Neutrophil (primary cell): ENCODE data around the gene OR2H2.
A peak's percentile ranks its signal among the peaks of the same experiment; 100 is the strongest.

ENCODE experiments used
- H3K27ac ChIP-seq: fragments of 200-600 bp; sonication (generic); 2 replicates; pipeline ENCODE4 v1.5.1; 2016; ENCODE audit warnings: mild to moderate bottlenecking, moderate library complexity
- H3K27me3 ChIP-seq: fragments of 200-600 bp; sonication (generic); 2 replicates; pipeline ENCODE4 v1.6.0; 2016; ENCODE audit warnings: mild to moderate bottlenecking
- H3K36me3 ChIP-seq: fragments of 200-600 bp; sonication (generic); 2 replicates; pipeline ENCODE4 v1.5.1; 2017
- H3K4me1 ChIP-seq, 2 experiments: fragments of 200-600 bp in 1 of 2; sonication (generic) in 1 of 2; 1 replicate in 1 of 2; 2 replicates in 1 of 2; pipeline versions ENCODE4 v1.5.1 to v1.6.1; 2013 to 2016; ENCODE audit warnings: low read depth in 1 of 2, low read length in 1 of 2, mild to moderate bottlenecking in 1 of 2, moderate library complexity in 1 of 2; ENCODE audit not compliant: control insufficient read depth in 1 of 2, insufficient read depth in 1 of 2
- H3K4me3 ChIP-seq, 2 experiments: fragments of 200-600 bp in 1 of 2; sonication (generic) in 1 of 2; 1 replicate in 1 of 2; 2 replicates in 1 of 2; pipeline ENCODE4 v1.5.1; 2013 to 2016; ENCODE audit warnings: low read depth in 1 of 2, low read length in 1 of 2, mild to moderate bottlenecking in 1 of 2, moderate library complexity in 1 of 2
- H3K9me3 ChIP-seq: fragments of 200-600 bp; sonication (generic); 2 replicates; pipeline ENCODE4 v1.5.1; 2016
- TF ChIP-seq, protein P1 (sequence below): fragments of 200-600 bp; sonication (generic); IDR thresholded peaks from 2 replicates; pipeline ENCODE4 v1.5.1; 2016; ENCODE audit warnings: antibody characterized with exemption

The OR2H2 gene

DNA sequence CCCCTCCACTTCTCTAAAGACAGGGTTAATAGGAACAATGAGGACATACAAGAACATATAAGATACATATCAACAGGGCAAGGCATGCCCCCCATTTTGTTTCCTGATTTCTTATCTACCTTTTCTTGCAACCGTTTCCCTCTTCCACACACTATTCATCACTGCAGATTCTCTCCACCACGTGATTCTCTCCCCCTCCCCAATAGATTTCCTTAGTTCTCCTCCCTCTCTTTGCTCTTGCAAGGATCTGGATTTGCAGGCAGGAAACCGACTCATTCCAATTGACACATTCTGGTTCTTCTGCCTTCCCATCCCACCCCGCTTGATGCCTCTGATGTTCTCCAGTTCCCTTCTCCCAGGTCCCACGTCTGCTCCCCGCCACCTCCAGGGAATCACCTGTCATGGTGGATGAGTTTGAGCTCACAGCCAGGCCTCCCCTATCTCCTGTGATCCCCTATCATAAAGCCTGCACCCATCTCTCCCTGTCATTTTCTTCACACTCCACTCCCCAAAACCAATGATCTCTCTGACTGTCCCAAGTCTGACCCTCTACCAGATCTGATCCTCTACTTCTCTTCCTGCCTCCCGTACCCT is 40.5 kb downstream of the OR2H2 start:
- Histone ChIP-seq H3K4me3 (no peak overlapping the region), H3K9me3 (no peaks in the 10 kb centered on the region), H3K36me3 (peaks cover 8% of the 10 kb centered on the region), H3K27ac (peak overlapping the region; percentile 69), H3K4me1 (peaks cover 66 to 73% of the 10 kb centered on the region in 2 experiments), H3K27me3 (peaks cover 39% of the 10 kb centered on the region)
- TF ChIP-seq, protein P1, sequence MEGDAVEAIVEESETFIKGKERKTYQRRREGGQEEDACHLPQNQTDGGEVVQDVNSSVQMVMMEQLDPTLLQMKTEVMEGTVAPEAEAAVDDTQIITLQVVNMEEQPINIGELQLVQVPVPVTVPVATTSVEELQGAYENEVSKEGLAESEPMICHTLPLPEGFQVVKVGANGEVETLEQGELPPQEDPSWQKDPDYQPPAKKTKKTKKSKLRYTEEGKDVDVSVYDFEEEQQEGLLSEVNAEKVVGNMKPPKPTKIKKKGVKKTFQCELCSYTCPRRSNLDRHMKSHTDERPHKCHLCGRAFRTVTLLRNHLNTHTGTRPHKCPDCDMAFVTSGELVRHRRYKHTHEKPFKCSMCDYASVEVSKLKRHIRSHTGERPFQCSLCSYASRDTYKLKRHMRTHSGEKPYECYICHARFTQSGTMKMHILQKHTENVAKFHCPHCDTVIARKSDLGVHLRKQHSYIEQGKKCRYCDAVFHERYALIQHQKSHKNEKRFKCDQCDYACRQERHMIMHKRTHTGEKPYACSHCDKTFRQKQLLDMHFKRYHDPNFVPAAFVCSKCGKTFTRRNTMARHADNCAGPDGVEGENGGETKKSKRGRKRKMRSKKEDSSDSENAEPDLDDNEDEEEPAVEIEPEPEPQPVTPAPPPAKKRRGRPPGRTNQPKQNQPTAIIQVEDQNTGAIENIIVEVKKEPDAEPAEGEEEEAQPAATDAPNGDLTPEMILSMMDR = no peak

DNA sequence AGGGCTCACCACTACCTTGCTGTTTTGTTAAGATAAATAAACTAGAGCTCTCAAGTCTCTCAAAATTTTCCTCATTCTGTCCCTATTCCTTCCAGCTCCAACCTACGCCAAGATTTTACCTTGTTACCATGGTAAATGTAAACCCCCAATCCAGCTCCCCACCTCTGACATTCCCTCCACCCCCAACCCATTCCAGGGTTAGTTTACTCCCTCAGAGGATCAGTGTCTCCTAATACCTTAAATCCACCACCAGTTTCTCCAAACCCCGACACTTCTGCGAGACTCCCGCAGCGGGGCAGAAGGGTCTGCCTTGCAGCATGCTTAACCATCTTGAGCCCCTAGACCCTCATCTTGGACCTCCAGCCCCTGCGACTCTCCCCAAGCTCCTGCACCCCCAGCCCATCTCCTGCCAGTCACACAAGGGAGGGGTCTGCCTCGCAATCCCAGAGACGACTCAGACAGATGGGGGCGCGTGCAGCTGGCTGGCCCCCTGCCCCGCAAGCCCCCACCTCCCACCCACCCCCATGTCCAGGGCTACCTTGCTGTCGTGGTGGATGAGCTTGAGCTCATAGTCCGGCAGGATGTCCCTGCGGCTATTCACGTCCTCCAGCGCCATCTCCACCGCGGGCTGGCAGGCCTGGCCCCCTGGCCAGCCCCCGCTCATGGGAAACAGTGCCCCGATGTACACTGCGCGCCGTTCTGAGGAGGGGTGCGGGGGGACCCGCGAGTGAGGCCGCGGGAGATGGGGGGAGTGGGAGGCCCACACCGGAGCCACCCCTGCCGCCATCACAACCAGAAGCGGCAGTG is 42.2 kb downstream of the OR2H2 start:
- Histone ChIP-seq H3K4me1 (peaks cover 70 to 71% of the 10 kb centered on the region in 2 experiments), H3K36me3 (no peaks in the 10 kb centered on the region), H3K4me3 (peak overlapping the region; percentile 62 to 74), H3K9me3 (no peaks in the 10 kb centered on the region), H3K27ac (peak overlapping the region; percentile 69), H3K27me3 (peaks cover 56% of the 10 kb centered on the region)
- TF ChIP-seq, protein P1 = no peak

DNA sequence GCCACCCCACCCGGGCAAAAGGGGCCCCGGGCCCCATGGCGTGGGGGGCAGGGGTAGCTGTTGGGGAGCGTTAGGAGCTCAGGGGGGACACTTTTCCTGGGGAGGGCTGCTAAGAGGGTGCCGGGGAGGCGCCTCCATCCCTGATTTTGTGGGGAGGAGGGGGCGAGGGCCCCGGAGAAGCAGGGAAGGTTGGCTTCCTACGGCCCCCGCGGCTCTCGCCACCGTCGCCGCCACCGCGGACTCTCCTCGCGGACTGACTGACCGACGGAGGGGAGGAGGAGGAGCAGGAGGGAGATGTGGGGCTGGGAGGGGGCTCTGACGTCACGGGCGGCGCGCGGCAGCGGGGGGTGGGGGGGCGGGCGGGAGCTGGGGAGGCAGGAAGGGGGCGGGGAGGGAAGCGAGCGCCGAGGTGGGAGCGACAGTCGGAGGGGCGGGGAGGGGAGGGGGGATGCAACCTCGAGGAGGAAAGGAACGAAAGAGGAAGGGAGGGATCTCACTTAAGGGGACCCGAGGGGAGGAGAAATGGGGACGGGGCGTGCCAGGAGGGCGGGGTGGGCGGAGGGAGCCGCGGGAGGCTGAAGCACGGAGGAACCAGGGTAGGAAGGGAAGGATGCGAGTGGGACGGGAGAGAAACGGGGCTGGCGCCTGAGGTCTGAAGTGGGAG is 43.0 kb downstream of the OR2H2 start:
- Histone ChIP-seq H3K4me1 (peaks cover 67 to 70% of the 10 kb centered on the region in 2 experiments), H3K4me3 (peak overlapping the region; percentile 71 to 74), H3K27ac (peak overlapping the region; percentile 69), H3K36me3 (no peaks in the 10 kb centered on the region), H3K27me3 (peaks cover 64% of the 10 kb centered on the region), H3K9me3 (no peaks in the 10 kb centered on the region)
- TF ChIP-seq, protein P1 = no peak

DNA sequence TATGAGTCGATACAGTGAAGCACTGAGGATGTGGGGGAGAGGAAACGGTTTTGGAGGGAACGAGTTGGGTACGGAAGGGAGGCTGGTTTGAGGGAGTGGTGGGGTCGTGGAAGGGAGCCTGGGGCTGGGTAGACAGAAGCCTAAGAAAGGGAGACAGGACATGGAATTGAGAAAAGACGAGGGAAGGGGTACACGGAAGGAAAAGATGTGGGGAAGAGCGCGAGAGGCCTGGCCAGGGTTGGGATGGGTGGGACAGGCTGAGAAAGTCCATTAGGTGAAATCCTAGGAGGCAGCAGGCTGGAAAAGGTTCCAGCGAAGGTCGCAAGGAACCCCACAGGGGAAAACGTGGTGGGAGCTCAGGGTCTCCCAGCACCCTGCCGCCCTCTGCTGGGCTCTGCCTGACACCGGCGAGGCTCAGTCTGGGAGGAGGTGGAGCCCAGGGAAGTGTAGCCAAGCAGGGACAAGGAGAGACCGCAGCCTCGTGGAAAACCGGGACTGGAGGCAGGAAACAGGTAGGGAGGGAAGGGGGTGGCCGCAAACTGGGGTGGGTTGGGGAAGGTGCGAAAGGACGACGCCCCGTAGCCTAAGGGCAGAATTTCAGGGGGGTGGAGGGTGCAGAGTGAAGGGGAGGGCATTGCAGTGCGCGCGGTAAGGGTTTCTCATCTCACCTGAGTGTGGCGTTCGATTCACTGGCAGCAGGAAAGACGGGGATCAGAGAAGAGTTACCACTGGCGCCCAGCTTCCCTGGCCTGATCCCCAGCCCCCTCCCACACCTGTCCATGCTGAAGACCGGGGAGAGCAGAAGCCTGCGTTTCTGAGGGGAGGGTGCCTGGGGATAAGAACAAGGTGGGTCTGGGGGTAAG is 43.7 kb downstream of the OR2H2 start:
- Histone ChIP-seq H3K4me3 (peak overlapping the region; percentile 71 to 74), H3K27ac (peak overlapping the region; percentile 69), H3K27me3 (peaks cover 71% of the 10 kb centered on the region), H3K9me3 (no peaks in the 10 kb centered on the region), H3K4me1 (peaks cover 65 to 70% of the 10 kb centered on the region in 2 experiments), H3K36me3 (no peaks in the 10 kb centered on the region)
- TF ChIP-seq, protein P1 = peak; percentile 36

DNA sequence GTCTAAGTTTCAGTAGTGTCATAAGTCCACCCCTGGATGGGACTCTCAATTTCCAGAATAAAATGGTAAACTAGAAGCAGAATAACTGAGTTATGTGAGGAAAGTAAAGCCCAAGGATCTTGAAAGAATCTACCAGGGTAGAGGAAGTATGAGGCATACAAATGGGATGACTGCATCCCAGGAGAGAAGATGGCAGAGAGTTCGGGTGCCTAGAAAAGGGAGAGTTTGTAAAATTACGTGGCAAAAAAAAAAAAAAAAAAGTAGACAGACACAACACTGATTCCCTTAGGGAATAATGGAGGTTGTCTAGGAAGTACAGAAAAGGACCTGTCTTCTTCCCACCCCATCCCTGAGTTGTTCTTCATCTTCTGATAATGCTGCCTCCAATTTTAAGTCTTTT is 44.6 kb downstream of the OR2H2 start:
- no peaks in the 10 kb centered on the region for H3K9me3 ChIP-seq
- TF ChIP-seq, protein P1 = no peak
- H3K4me3 ChIP-seq = no peak overlapping the region
- no peaks in the 10 kb centered on the region for H3K36me3 ChIP-seq
- peaks cover 80% of the 10 kb centered on the region for H3K27me3 ChIP-seq
- peaks cover 55 to 61% of the 10 kb centered on the region in 2 experiments for H3K4me1 ChIP-seq
- H3K27ac ChIP-seq = no peak overlapping the region
